Adrenal gland (tissue), 5 donors: ENCODE results near the gene AFDN.

Experiments
- CTCF ChIP-seq, 6 experiments: fragments of 450-650 bp in 4 of 6; fragments of 200-600 bp in 2 of 6; sonication (generic) in 1 of 6; IDR thresholded peaks; 1 replicate in 5 of 6; 2 replicates in 1 of 6; pipeline versions ENCODE4 v1.5.1 to v1.8.0; 2016 to 2021; ENCODE audit warnings: antibody characterized with exemption in 6 of 6, mild to moderate bottlenecking in 2 of 6, moderate library complexity in 1 of 6
- POLR2A ChIP-seq, 2 donors: fragments of 450-650 bp; IDR thresholded peaks; one replicate each; pipeline ENCODE4 v1.6.1; 2017; ENCODE audit warnings: antibody characterized with exemption in 2 of 2, mild to moderate bottlenecking in 2 of 2, moderate library complexity in 1 of 2
- donor health status: DM: no; HTN: no; CAD: no.

DNA sequence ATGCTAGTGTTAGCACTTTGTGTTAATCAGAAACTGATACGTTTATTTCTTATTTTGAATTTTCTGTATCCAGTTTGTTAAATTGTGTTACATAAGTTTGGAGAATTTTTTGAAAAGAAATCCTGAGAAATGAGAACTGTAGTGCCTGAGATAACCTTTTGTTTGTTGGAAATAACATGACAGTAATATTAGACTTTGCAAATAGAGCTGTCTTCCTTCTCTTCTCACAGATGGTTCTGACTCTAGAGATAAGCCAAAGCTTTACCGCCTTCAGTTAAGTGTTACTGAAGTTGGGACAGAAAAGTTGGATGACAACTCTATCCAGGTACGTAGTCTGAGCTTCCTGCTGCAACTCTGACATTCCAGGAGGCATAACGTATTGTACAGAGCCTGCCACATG lies 69.9 kb downstream of the AFDN start:
- no peak for TF ChIP-seq CTCF (IDR thresholded peaks at IDR 0.05)
- no peak for TF ChIP-seq POLR2A (IDR thresholded peaks at IDR 0.05)
